Stimulated activated CD8-positive, alpha-beta memory T cell treated with anti-CD3 and anti-CD28 coated beads, Interleukin-12 subunit alpha, Interleukin-12 subunit beta, amount 100 ng/mL, for 24 hours (primary cell): Measurements from ENCODE around the gene SLC25A20.
"Not testable (repeated sequence)": the region's sequence is repeated elsewhere in the genome, so short reads cannot be mapped to it uniquely, and the experiment has no call there.

Experiments
- DNase-seq: peaks from one replicate; pipeline ENCODE4 v3.0.0-alpha.2; 2020; ENCODE audit errors: extremely low read depth

SLC25A20 gene

GRCh38 chr3:48847053-48847503 lies 51.6 kb downstream of the SLC25A20 start:
- peak; percentile 5 for DNase-seq

- no peak for DNase-seq
Measured at GRCh38 chr3:48845170-48845569, 53.5 kb downstream of the SLC25A20 start.

- DNase-seq: no peak
Measured at GRCh38 chr3:48837163-48837562, 61.5 kb downstream of the SLC25A20 start.

- no peak for DNase-seq
Measured at GRCh38 chr3:48835650-48836366, 62.9 kb downstream of the SLC25A20 start.

GRCh38 chr3:48832684-48833083 lies 66.0 kb downstream of the SLC25A20 start:
- DNase-seq: no peak

GRCh38 chr3:48830715-48831114 lies 68.0 kb downstream of the SLC25A20 start:
- DNase-seq: no peak

- DNase-seq: not testable (repeated sequence)
Measured at GRCh38 chr3:48829525-48829924, 69.2 kb downstream of the SLC25A20 start.

- not testable (repeated sequence) for DNase-seq
Measured at GRCh38 chr3:48827874-48828273, 70.8 kb downstream of the SLC25A20 start.

GRCh38 chr3:48826451-48826850 lies 72.2 kb downstream of the SLC25A20 start:
- no peak for DNase-seq

GRCh38 chr3:48820612-48821324 lies 77.9 kb downstream of the SLC25A20 start:
- no peak for DNase-seq

- DNase-seq: no peak
Measured at GRCh38 chr3:48819234-48820221, 79.2 kb downstream of the SLC25A20 start.

- DNase-seq: no peak
Measured at GRCh38 chr3:48811524-48811923, 87.2 kb downstream of the SLC25A20 start.
